A673 (cell line): ENCODE results near the gene NOTCH3. TPM values are rescaled to one million over a fixed set of nuclear protein-coding genes. Genes with fewer than 3 reads are reported as not detected.

Experiments used
- BruUV-seq: library from RNA; stranded (reverse); fragments of 400-500 nt; replicated peaks from 2 replicates; lab custom pipeline; 2021; lab: Mats Ljungman, UMichigan
- CTCF ChIA-PET: fragments of 300-600 bp; sonication (Branson Sonifier 250); formaldehyde crosslinking; loops from one replicate; lab custom pipeline; 2022; ENCODE audit warnings: antibody characterized with exemption; lab: Charles Lee
- POLR2A ChIA-PET: fragments of 300-600 bp; sonication (Branson Sonifier 250); formaldehyde crosslinking; loops from one replicate; lab custom pipeline; 2022; ENCODE audit warnings: antibody characterized with exemption; ENCODE audit not compliant: low non-redundant PET; lab: Charles Lee
- DNase-seq: peaks from one replicate; pipeline ENCODE4 v3.0.0-alpha.2; 2015; ENCODE audit warnings: low spot score
- H3K27ac ChIP-seq: fragments of 200-600 bp; sonication (generic); 2 replicates; pipeline ENCODE4 v1.5.1; 2016; ENCODE audit warnings: mixed run types, low read depth, mild to moderate bottlenecking, mixed read lengths, antibody characterized with exemption, low read length; ENCODE audit not compliant: poor library complexity, severe bottlenecking
- H3K27me3 ChIP-seq: fragments of 200-600 bp; sonication (generic); replicated peaks from 2 replicates; pipeline ENCODE4 v1.6.1; 2017; ENCODE audit warnings: mixed run types, low read depth, mild to moderate bottlenecking, mixed read lengths, antibody characterized with exemption, low read length; ENCODE audit not compliant: insufficient read depth, poor library complexity
- H3K36me3 ChIP-seq: fragments of 200-600 bp; sonication (generic); 2 replicates; pipeline ENCODE4 v1.6.1; 2016; ENCODE audit warnings: mixed run types, mild to moderate bottlenecking, mixed read lengths, antibody characterized with exemption, low read length; ENCODE audit not compliant: insufficient read depth, poor library complexity, severe bottlenecking
- H3K4me1 ChIP-seq: fragments of 200-600 bp; sonication (generic); 2 replicates; pipeline ENCODE4 v1.6.1; 2017; ENCODE audit warnings: mixed run types, mild to moderate bottlenecking, mixed read lengths, antibody characterized with exemption, low read length; ENCODE audit not compliant: insufficient read depth, poor library complexity, severe bottlenecking
- H3K4me3 ChIP-seq: fragments of 200-600 bp; sonication (generic); 2 replicates; pipeline ENCODE4 v1.5.1; 2016; ENCODE audit warnings: low read depth, mixed run types, mild to moderate bottlenecking, mixed read lengths, low read length; ENCODE audit not compliant: poor library complexity, severe bottlenecking
- H3K9me3 ChIP-seq: fragments of 200-600 bp; sonication (generic); 2 replicates; pipeline ENCODE4 v1.6.1; 2016; ENCODE audit warnings: mixed run types, low read depth, mild to moderate bottlenecking, mixed read lengths, antibody characterized with exemption, low read length; ENCODE audit not compliant: poor library complexity, severe bottlenecking
- EZH2 ChIP-seq: fragments of 200-600 bp; sonication (generic); IDR thresholded peaks from 2 replicates; pipeline ENCODE4 v1.6.1; 2017; ENCODE audit warnings: borderline replicate concordance, low read depth, mild to moderate bottlenecking, mixed read lengths, antibody characterized with exemption, low read length; ENCODE audit not compliant: poor library complexity, severe bottlenecking
- intact Hi-C: fragments of 100-400 bp; cut with micrococcal nuclease; formaldehyde crosslinking; loops from one replicate; pipeline ENCODE4 v1.10.0; 2022; ENCODE audit not compliant: unreplicated experiment
- total RNA-seq: library from RNA; stranded (reverse); gene quantifications from 2 replicates; pipeline ENCODE4 v1.2.3, GENCODE V29; 2021
- TF ChIP-seq, protein P1 (sequence below): fragments of 300-800, 200-600 bp; sonication (generic); conservative IDR thresholded peaks from 2 replicates; pipeline ENCODE4 v1.5.1; 2017; ENCODE audit warnings: low read depth, mild to moderate bottlenecking, antibody characterized with exemption, low read length, moderate library complexity, mixed read lengths

NOTCH3 gene
- total RNA-seq, 1 experiment from 2014 or later, result 19.7 TPM

- intact Hi-C loops, result no loop called here
- peaks cover 65% of the 10 kb centered on the region for H3K36me3 ChIP-seq
- H3K9me3 ChIP-seq, result no peaks in the 10 kb centered on the region
- H3K4me1 ChIP-seq, result peaks cover 18% of the 10 kb centered on the region
- BruUV-seq, result no TSS peak
- no peak for DNase-seq
- H3K27me3 ChIP-seq, result no peaks in the 10 kb centered on the region
- TF ChIP-seq, protein P1, sequence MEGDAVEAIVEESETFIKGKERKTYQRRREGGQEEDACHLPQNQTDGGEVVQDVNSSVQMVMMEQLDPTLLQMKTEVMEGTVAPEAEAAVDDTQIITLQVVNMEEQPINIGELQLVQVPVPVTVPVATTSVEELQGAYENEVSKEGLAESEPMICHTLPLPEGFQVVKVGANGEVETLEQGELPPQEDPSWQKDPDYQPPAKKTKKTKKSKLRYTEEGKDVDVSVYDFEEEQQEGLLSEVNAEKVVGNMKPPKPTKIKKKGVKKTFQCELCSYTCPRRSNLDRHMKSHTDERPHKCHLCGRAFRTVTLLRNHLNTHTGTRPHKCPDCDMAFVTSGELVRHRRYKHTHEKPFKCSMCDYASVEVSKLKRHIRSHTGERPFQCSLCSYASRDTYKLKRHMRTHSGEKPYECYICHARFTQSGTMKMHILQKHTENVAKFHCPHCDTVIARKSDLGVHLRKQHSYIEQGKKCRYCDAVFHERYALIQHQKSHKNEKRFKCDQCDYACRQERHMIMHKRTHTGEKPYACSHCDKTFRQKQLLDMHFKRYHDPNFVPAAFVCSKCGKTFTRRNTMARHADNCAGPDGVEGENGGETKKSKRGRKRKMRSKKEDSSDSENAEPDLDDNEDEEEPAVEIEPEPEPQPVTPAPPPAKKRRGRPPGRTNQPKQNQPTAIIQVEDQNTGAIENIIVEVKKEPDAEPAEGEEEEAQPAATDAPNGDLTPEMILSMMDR, result no peak
- TF ChIP-seq EZH2, result no peak
- H3K4me3 ChIP-seq, result no peak overlapping the region
- no peak overlapping the region for H3K27ac ChIP-seq
- ChIA-PET CTCF (no interaction called here), POLR2A (no interaction called here)
Measured at GRCh38 chr19:15247107-15248014, 46.6 kb upstream of the NOTCH3 start.

DNA sequence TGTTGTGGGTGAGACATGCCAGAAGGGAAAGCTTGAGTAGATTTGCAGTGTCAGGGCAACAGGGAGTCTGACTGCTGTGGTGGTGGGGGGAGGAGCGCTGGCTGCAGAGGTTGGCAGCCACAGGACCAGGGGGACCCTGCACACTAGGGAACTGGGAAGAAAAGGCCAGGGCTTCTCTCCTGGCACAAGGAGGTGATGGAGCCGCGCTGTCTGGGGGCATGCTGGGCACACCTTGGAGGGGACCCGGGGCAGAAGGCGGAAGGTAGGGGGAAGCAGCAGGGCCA, 45.3 kb upstream of the NOTCH3 start:
- ChIA-PET POLR2A (interaction anchor here (0.5 kb wide), 1 partner anchor 308 kb away, joined by 6 read pairs; no protein-coding TSS in a partner anchor), CTCF (no interaction called here)
- Histone ChIP-seq H3K27ac (no peak overlapping the region), H3K27me3 (no peaks in the 10 kb centered on the region), H3K4me3 (no peak overlapping the region), H3K36me3 (peaks cover 72% of the 10 kb centered on the region), H3K4me1 (peaks cover 6% of the 10 kb centered on the region), H3K9me3 (no peaks in the 10 kb centered on the region)
- no peak for DNase-seq
- no TSS peak for BruUV-seq
- intact Hi-C loops, result no loop called here
- no peak for TF ChIP-seq EZH2
- TF ChIP-seq, protein P1, result no peak

GRCh38 chr19:15245370-15246197, 44.8 kb upstream of the NOTCH3 start:
- H3K27me3 ChIP-seq, result no peaks in the 10 kb centered on the region
- ChIA-PET CTCF (no interaction called here), POLR2A (interaction anchor here (0.5 to 0.6 kb wide), 2 partner anchors 188 to 308 kb away, joined by 3 to 6 read pairs; no protein-coding TSS in a partner anchor)
- BruUV-seq, result no TSS peak
- TF ChIP-seq, protein P1, result no peak
- TF ChIP-seq EZH2, result no peak
- no peak overlapping the region for H3K4me3 ChIP-seq
- intact Hi-C loops, result no loop called here
- H3K4me1 ChIP-seq, result peaks cover under 1% of the 10 kb centered on the region
- no peaks in the 10 kb centered on the region for H3K9me3 ChIP-seq
- DNase-seq, result no peak
- H3K36me3 ChIP-seq, result peaks cover 71% of the 10 kb centered on the region
- no peak overlapping the region for H3K27ac ChIP-seq
